Measurements from ENCODE around the gene NRG3.

Gene NRG3

GRCh38 chr10:82092111-82092510 is 217.1 kb downstream of the NRG3 start:
- no peak for DNase-seq (ENCODE audit: low read depth)

- no peak for DNase-seq (ENCODE audit: low read depth)
Measured at GRCh38 chr10:82124713-82125112, 249.7 kb downstream of the NRG3 start.

GRCh38 chr10:82128527-82128926 is 253.5 kb downstream of the NRG3 start:
- DNase-seq (ENCODE audit: low read depth), result no peak

- DNase-seq (ENCODE audit: low read depth), result no peak
Measured at GRCh38 chr10:82136103-82136502, 261.1 kb downstream of the NRG3 start.

GRCh38 chr10:82144153-82144552 is 269.2 kb downstream of the NRG3 start:
- no peak for DNase-seq (ENCODE audit: low read depth)

- DNase-seq (ENCODE audit: low read depth), result no peak
Measured at GRCh38 chr10:82148764-82149163, 273.8 kb downstream of the NRG3 start.

GRCh38 chr10:82149674-82150073 is 274.7 kb downstream of the NRG3 start:
- no peak for DNase-seq (ENCODE audit: low read depth)

GRCh38 chr10:82150123-82150900 is 275.3 kb downstream of the NRG3 start:
- no peak for DNase-seq (ENCODE audit: low read depth)

- no peak for DNase-seq (ENCODE audit: low read depth)
Measured at GRCh38 chr10:82160307-82160706, 285.3 kb downstream of the NRG3 start.

GRCh38 chr10:82161264-82161663 is 286.3 kb downstream of the NRG3 start:
- DNase-seq (ENCODE audit: low read depth), result no peak

GRCh38 chr10:82162549-82163195 is 287.7 kb downstream of the NRG3 start:
- DNase-seq (ENCODE audit: low read depth), result no peak

- DNase-seq (ENCODE audit: low read depth), result no peak
Measured at GRCh38 chr10:82171899-82172298, 296.9 kb downstream of the NRG3 start.

GRCh38 chr10:82176587-82176986 is 301.6 kb downstream of the NRG3 start:
- no peak for DNase-seq (ENCODE audit: low read depth)

GRCh38 chr10:82190432-82191260 is 315.7 kb downstream of the NRG3 start:
- DNase-seq (ENCODE audit: low read depth), result no peak

GRCh38 chr10:82191653-82192052 is 316.7 kb downstream of the NRG3 start:
- DNase-seq (ENCODE audit: low read depth), result no peak

- DNase-seq (ENCODE audit: low read depth), result no peak
Measured at GRCh38 chr10:82192665-82193064, 317.7 kb downstream of the NRG3 start.

GRCh38 chr10:82194419-82194818 is 319.4 kb downstream of the NRG3 start:
- DNase-seq (ENCODE audit: low read depth), result no peak

- no peak for DNase-seq (ENCODE audit: low read depth)
Measured at GRCh38 chr10:82206831-82207230, 331.8 kb downstream of the NRG3 start.

GRCh38 chr10:82208726-82209125 is 333.7 kb downstream of the NRG3 start:
- DNase-seq (ENCODE audit: low read depth), result no peak

- no peak for DNase-seq (ENCODE audit: low read depth)
Measured at GRCh38 chr10:82210331-82210730, 335.3 kb downstream of the NRG3 start.

- DNase-seq (ENCODE audit: low read depth), result no peak
Measured at GRCh38 chr10:82211346-82211745, 336.4 kb downstream of the NRG3 start.

- no peak for DNase-seq (ENCODE audit: low read depth)
Measured at GRCh38 chr10:82212753-82213152, 337.8 kb downstream of the NRG3 start.

- no peak for DNase-seq (ENCODE audit: low read depth)
Measured at GRCh38 chr10:82213784-82214183, 338.8 kb downstream of the NRG3 start.

Measured in stimulated activated CD8-positive, alpha-beta memory T cell treated with anti-CD3 and anti-CD28 coated beads, Interleukin-7, amount 100 ng/mL, for 24 hours (primary cell).